Prostate gland (tissue), 2 donors: ENCODE data around the gene LCE3A.

Experiments
- CTCF ChIP-seq, 4 experiments: fragments of 200-600 bp in 2 of 4; fragments of 450-650 bp in 2 of 4; sonication (generic) in 2 of 4; IDR thresholded peaks; 1 replicate in 3 of 4; 2 replicates in 1 of 4; pipeline ENCODE4 v1.5.1; 2016 to 2019; ENCODE audit warnings: antibody characterized with exemption in 4 of 4, mild to moderate bottlenecking in 2 of 4, moderate library complexity in 2 of 4
- POLR2AphosphoS5 ChIP-seq: sonication (generic); formaldehyde crosslinking; IDR thresholded peaks from one replicate; pipeline ENCODE4 v1.6.1; 2017; ENCODE audit warnings: antibody characterized with exemption

GRCh38 chr1:152582647-152583046, 40.3 kb downstream of the LCE3A start:
- TF ChIP-seq CTCF (IDR thresholded peaks at IDR 0.05), result no peak
- no peak for TF ChIP-seq POLR2AphosphoS5
